Type B pancreatic cell (in vitro differentiated cells): ENCODE measurements around the gene LMAN2. TPM values are rescaled to one million over a fixed set of nuclear protein-coding genes. Genes with fewer than 3 reads are reported as not detected.

Source experiments
- DNase-seq: peaks from one replicate; pipeline ENCODE4 v3.0.0; 2021; ENCODE audit warnings: mixed read lengths; ENCODE audit not compliant: unreplicated experiment; ENCODE audit errors: extremely low spot score
- H3K27ac Mint-ChIP-seq: 2 replicates; pipeline ENCODE4 v1.8.0; 2021; ENCODE audit warnings: mild to moderate bottlenecking, mixed read lengths
- H3K27me3 Mint-ChIP-seq: 2 replicates; pipeline ENCODE4 v1.8.0; 2021; ENCODE audit warnings: mixed read lengths
- H3K36me3 Mint-ChIP-seq: 2 replicates; pipeline ENCODE4 v1.8.0; 2021; ENCODE audit warnings: mixed read lengths
- H3K4me1 Mint-ChIP-seq: one replicate; pipeline ENCODE4 v1.8.0; 2021; ENCODE audit warnings: mixed read lengths; ENCODE audit not compliant: unreplicated experiment
- H3K4me3 Mint-ChIP-seq: 2 replicates; pipeline ENCODE4 v1.8.0; 2021; ENCODE audit warnings: mild to moderate bottlenecking, mixed read lengths
- H3K9me3 Mint-ChIP-seq: 2 replicates; pipeline ENCODE4 v1.8.0; 2021; ENCODE audit warnings: mixed read lengths
- total RNA-seq: library from RNA; stranded (reverse); gene quantifications from 2 replicates; pipeline ENCODE4 v1.2.1, GENCODE V29; 2021; ENCODE audit warnings: low replicate concordance
- TF ChIP-seq, protein P1 (sequence below): fragments of 200-600 bp; sonication (generic); conservative IDR thresholded peaks from 2 replicates; pipeline ENCODE4 v1.5.0; 2021; ENCODE audit warnings: antibody characterized with exemption, mild to moderate bottlenecking

LMAN2 gene
- total RNA-seq, 1 donor from 2014 or later, result 102 TPM

DNA sequence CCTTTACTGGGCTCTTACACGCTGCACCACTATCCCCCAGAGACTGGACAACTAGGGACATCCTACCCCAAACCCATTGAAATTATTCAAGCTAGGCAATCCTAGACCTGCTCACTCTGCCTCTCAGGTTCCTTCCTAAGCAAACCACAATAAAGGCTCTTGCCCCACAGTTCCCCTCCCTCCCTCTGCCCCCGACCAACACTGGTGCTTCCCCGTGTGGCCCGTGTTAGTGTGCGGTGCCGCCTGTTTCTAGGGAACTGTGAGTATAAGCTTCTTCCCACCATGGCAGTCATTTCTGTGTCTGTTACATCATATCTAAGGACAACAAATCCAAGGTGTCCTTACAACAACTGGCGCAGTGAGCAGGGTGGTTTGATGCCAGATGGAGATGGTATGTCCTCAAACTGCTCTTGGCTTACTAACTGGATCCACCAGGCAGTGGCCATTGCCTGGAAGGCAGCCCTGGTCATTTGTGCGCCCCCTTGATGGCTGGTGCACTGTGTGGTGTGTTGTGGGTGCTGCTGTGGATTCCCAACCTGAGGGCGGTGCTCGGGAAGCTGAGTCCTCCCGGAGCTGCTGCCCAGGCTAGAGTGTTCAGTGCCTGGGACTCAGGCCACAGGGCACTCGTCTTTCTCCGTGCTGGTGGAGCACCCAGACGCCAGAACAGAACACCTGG, 31.4 kb downstream of the LMAN2 start:
- H3K9me3 Mint-ChIP-seq, result no peaks in the 10 kb centered on the region
- no peak for DNase-seq
- TF ChIP-seq, protein P1, sequence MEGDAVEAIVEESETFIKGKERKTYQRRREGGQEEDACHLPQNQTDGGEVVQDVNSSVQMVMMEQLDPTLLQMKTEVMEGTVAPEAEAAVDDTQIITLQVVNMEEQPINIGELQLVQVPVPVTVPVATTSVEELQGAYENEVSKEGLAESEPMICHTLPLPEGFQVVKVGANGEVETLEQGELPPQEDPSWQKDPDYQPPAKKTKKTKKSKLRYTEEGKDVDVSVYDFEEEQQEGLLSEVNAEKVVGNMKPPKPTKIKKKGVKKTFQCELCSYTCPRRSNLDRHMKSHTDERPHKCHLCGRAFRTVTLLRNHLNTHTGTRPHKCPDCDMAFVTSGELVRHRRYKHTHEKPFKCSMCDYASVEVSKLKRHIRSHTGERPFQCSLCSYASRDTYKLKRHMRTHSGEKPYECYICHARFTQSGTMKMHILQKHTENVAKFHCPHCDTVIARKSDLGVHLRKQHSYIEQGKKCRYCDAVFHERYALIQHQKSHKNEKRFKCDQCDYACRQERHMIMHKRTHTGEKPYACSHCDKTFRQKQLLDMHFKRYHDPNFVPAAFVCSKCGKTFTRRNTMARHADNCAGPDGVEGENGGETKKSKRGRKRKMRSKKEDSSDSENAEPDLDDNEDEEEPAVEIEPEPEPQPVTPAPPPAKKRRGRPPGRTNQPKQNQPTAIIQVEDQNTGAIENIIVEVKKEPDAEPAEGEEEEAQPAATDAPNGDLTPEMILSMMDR, result no peak
- H3K27ac Mint-ChIP-seq, result no peak overlapping the region
- peaks cover 18% of the 10 kb centered on the region for H3K36me3 Mint-ChIP-seq
- peaks cover 3% of the 10 kb centered on the region for H3K4me1 Mint-ChIP-seq
- no peaks in the 10 kb centered on the region for H3K27me3 Mint-ChIP-seq
- no peak overlapping the region for H3K4me3 Mint-ChIP-seq

DNA sequence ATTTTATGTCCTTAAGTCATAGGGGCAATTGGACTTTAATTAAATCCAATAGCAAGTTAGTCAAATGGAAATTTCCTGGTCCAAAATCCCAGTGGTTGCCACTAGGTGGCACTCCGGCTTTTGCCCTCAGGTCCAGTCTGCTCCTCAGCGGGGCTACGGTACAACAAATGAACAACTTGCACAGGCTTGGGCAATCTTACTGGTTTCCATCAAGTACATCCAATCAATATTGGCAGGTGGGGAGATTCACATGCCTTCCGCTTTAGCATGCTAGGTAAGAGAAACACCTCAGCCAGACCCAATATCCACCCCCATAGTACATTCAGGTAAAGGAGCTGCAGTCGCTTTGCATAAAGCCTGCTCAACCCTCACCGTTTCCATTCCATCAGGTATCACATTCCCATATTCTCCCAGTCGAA, 33.5 kb downstream of the LMAN2 start:
- Mint-ChIP-seq H3K36me3 (peaks cover 8% of the 10 kb centered on the region), H3K27ac (no peak overlapping the region), H3K27me3 (no peaks in the 10 kb centered on the region), H3K4me3 (no peak overlapping the region), H3K9me3 (no peaks in the 10 kb centered on the region), H3K4me1 (no peaks in the 10 kb centered on the region)
- no peak for DNase-seq
- TF ChIP-seq, protein P1, result peak; percentile 91

DNA sequence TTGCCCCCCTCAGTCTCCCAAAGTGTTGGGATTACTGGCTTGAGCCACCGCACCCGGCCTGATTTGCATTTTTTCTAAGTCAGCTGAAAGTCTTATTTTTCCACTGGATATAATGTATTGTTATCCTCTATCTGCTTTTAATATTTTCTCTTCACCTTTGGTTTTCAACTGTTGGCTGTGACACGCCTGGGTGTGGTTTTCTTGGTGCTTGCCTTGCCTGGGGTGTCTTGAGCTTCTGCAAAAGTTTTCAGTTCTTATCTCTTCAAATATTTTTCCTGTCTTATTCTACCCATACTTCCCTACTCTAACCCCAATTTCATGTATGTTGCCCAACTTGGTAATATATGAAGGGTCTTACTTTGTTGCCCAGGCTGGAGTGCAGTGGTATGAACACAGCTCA, 35.5 kb downstream of the LMAN2 start:
- Mint-ChIP-seq H3K4me1 (peaks cover under 1% of the 10 kb centered on the region), H3K4me3 (no peak overlapping the region), H3K9me3 (no peaks in the 10 kb centered on the region), H3K27ac (no peak overlapping the region), H3K27me3 (no peaks in the 10 kb centered on the region), H3K36me3 (peaks cover 5% of the 10 kb centered on the region)
- TF ChIP-seq, protein P1, result no peak
- DNase-seq, result no peak

DNA sequence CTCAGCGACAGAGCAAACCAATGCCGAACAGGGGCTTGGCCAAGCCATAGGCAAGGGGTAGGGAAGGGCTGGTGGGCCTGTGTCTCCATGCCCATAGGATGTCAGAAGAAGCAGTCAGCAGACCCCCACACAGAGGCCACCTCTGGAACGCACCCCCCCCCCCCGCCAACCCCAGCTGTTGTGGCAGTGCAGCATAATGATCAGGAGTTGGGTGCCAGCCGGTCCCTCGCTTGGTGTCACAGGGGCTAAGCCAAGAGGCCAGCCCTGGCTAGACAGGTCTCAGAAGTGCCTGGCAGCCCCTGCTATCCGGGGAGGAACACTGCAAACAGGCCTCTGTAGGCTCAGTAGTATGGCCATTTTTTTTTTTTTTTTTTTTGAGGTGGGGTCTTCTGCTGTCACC, 36.1 kb downstream of the LMAN2 start:
- Mint-ChIP-seq H3K4me1 (peaks cover 5% of the 10 kb centered on the region), H3K9me3 (no peaks in the 10 kb centered on the region), H3K4me3 (no peak overlapping the region), H3K27me3 (no peaks in the 10 kb centered on the region), H3K36me3 (peaks cover 5% of the 10 kb centered on the region), H3K27ac (no peak overlapping the region)
- DNase-seq, result no peak
- TF ChIP-seq, protein P1, result no peak

DNA sequence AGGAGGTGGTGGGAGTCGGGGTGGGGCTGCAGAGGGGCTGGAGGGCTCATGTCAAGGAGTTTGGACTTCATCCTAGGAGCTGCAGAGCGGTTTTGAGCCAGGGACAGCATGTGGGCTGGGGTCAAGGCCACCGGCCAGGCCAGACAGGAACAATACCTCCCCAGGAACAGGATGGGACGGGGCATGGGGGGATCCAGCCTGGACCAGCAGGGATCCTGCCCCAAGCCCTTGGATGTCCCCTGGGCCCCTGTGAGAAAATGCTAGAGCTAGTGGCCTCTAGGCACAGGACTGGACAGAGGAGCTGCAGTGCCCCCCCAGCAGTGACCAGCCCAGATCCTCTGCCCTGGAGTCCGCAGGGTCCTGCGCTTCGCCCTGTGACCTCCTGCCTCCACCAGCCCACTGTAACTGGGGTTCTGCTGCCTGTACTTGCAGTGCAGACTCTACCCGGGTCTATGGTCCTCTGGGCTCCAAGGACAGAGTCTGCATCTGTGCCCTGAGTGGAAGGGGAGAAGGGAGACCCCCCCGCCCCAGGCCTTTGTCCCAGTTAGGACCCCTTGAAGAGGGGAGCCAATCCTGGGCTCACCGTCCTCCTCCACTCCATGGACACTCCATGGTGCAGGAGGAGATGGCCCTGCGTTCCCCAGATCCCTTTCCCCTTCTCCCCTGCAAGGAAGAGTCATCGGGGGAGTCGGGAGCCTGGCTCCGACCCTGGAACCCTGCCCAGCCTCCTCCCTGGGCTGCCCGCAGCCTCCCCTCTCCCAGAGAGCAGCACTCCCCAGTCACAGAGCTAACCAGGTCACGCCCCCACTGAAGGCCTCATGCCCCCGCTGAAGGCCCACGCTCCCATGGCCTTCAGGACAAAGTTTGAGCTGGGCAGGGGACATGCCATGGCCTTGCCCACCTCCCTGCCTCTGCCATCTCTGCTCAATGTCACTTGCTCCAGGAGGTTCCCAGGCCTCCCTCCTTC, 36.8 kb downstream of the LMAN2 start:
- H3K4me3 Mint-ChIP-seq, result no peak overlapping the region
- peaks cover 5% of the 10 kb centered on the region for H3K36me3 Mint-ChIP-seq
- H3K27me3 Mint-ChIP-seq, result no peaks in the 10 kb centered on the region
- DNase-seq, result no peak
- peaks cover 9% of the 10 kb centered on the region for H3K4me1 Mint-ChIP-seq
- no peak overlapping the region for H3K27ac Mint-ChIP-seq
- TF ChIP-seq, protein P1, result no peak
- no peaks in the 10 kb centered on the region for H3K9me3 Mint-ChIP-seq
